ENCODE measurements around the gene GDF7.

GRCh38 chr2:20668451-20668850 is 1.5 kb downstream of the GDF7 start:
- TF ChIP-seq CTCF (IDR thresholded peaks at IDR 0.05; ENCODE audit: low read depth, low read length) (no peak), POLR2A (IDR thresholded peaks at IDR 0.05; ENCODE audit: extremely low read depth, insufficient read length) (no peak), MYC (IDR thresholded peaks at IDR 0.05; ENCODE audit: low read depth, low read length) (no peak)

Data from NB4 (cell line).